ENCODE data around the gene ERBB3. TPM values are rescaled to one million over a fixed set of nuclear protein-coding genes. Genes with fewer than 3 reads are reported as not detected.

Gene ERBB3
- total and polyA plus RNA-seq, 2 of the 8 experiments (the other 6 are each of a cell fraction or from before 2014, with no cell fraction given), result 33.9 to 52.4 TPM

DNA sequence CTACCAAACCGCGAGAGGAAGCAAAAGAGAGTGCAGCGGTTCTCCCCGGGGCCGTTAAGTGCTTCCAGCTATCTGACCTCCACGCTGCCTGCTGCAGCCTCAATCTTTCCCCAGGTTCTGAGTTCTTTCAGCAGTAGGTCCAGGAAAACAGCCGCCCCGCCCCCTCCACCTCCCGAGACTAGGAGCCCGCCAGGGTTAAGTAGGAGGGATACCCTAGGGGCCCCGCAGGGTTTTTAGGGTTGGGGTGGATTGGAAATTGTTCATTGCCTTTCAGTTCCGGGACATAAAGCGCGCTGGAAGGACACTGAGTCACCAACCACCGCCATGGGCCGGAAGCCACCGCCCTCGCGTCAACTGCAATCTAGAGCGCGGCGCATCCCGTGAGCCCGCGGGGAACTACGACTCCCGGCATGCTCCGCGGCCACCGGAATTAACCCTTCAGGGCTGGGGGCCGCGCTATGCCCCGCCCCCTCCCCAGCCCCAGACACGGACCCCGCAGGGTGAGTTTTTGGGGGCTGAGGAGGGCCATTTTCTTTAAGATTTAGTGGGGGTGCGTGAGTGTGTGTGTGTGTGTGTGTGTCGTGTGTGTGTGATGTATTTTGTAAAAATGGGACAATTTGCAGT is 72.3 kb downstream of the ERBB3 start, which contains the start of gene MYL6B (continued):
- TF ChIP-seq, protein P1, sequence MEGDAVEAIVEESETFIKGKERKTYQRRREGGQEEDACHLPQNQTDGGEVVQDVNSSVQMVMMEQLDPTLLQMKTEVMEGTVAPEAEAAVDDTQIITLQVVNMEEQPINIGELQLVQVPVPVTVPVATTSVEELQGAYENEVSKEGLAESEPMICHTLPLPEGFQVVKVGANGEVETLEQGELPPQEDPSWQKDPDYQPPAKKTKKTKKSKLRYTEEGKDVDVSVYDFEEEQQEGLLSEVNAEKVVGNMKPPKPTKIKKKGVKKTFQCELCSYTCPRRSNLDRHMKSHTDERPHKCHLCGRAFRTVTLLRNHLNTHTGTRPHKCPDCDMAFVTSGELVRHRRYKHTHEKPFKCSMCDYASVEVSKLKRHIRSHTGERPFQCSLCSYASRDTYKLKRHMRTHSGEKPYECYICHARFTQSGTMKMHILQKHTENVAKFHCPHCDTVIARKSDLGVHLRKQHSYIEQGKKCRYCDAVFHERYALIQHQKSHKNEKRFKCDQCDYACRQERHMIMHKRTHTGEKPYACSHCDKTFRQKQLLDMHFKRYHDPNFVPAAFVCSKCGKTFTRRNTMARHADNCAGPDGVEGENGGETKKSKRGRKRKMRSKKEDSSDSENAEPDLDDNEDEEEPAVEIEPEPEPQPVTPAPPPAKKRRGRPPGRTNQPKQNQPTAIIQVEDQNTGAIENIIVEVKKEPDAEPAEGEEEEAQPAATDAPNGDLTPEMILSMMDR (IDR thresholded peaks at IDR 0.05; ENCODE audit: control extremely low read depth in 1 of 3, insufficient read depth in 1 of 3, low read depth in 1 of 3, low read length in 3 of 3), result no peak
- no peak for TF ChIP-seq SAP30 (IDR thresholded peaks at IDR 0.05; ENCODE audit: insufficient read depth, insufficient replicate concordance, low read length)
- TF ChIP-seq JUN (IDR thresholded peaks at IDR 0.05; ENCODE audit: low read depth, low read length), result no peak
- TF ChIP-seq TBP (IDR thresholded peaks at IDR 0.05; ENCODE audit: low read depth, low read length), result peak; percentile 71; the same call in 1 of the 2 replicates
- TF ChIP-seq TCF12 (IDR thresholded peaks at IDR 0.05; ENCODE audit: low read depth, low read length), result no peak

Other genes with a start within 250 kb of the ERBB3 start
- 2.6 and 2.7 TPM in 2 replicates for gene MMP19, start 237.2 kb upstream of the ERBB3 start, total RNA-seq (2021; fragmentation: NEBNext Ultra II Directional; extraction: Animal tissue kit (Norgen Biotek cat#: 25700))
- gene MMP19, start 237.2 kb upstream of the ERBB3 start, polyA plus RNA-seq (2011; rRNA removed), result 2.8 and 3.3 TPM in 2 replicates
- gene PYM1, start 152.3 kb upstream of the ERBB3 start, total RNA-seq (2021; fragmentation: NEBNext Ultra II Directional; extraction: Animal tissue kit (Norgen Biotek cat#: 25700)), result 58.5 and 58.9 TPM in 2 replicates
- gene PYM1, start 152.3 kb upstream of the ERBB3 start, polyA plus RNA-seq (2011; rRNA removed), result 37.3 and 38.7 TPM in 2 replicates
- gene DGKA, start 149.0 kb upstream of the ERBB3 start, total RNA-seq (2021; fragmentation: NEBNext Ultra II Directional; extraction: Animal tissue kit (Norgen Biotek cat#: 25700)), result 18.0 and 21.3 TPM in 2 replicates
- 15.9 and 24.4 TPM in 2 replicates for gene DGKA, start 149.0 kb upstream of the ERBB3 start, polyA plus RNA-seq (2011; rRNA removed)
- gene PMEL, start 114.1 kb upstream of the ERBB3 start, total RNA-seq (2021; fragmentation: NEBNext Ultra II Directional; extraction: Animal tissue kit (Norgen Biotek cat#: 25700)), result 120 and 128 TPM in 2 replicates
- 382 and 467 TPM in 2 replicates for gene PMEL, start 114.1 kb upstream of the ERBB3 start, polyA plus RNA-seq (2011; rRNA removed)
- 41.7 and 42.5 TPM in 2 replicates for gene CDK2, start 113.3 kb upstream of the ERBB3 start, total RNA-seq (2021; fragmentation: NEBNext Ultra II Directional; extraction: Animal tissue kit (Norgen Biotek cat#: 25700))
- gene CDK2, start 113.3 kb upstream of the ERBB3 start, polyA plus RNA-seq (2011; rRNA removed), result 39.4 and 41.6 TPM in 2 replicates
- 56.7 and 65.6 TPM in 2 replicates for gene RAB5B, start 106.1 kb upstream of the ERBB3 start, total RNA-seq (2021; fragmentation: NEBNext Ultra II Directional; extraction: Animal tissue kit (Norgen Biotek cat#: 25700))
- gene RAB5B, start 106.1 kb upstream of the ERBB3 start, polyA plus RNA-seq (2011; rRNA removed), result 47.2 and 62.4 TPM in 2 replicates
- 22.5 and 23.1 TPM in 2 replicates for gene SUOX, start 82.9 kb upstream of the ERBB3 start, total RNA-seq (2021; fragmentation: NEBNext Ultra II Directional; extraction: Animal tissue kit (Norgen Biotek cat#: 25700))
- 26.8 and 31.3 TPM in 2 replicates for gene SUOX, start 82.9 kb upstream of the ERBB3 start, polyA plus RNA-seq (2011; rRNA removed)
- gene IKZF4, start 59.1 kb upstream of the ERBB3 start, total RNA-seq (2021; fragmentation: NEBNext Ultra II Directional; extraction: Animal tissue kit (Norgen Biotek cat#: 25700)), result 12.5 and 13.3 TPM in 2 replicates
- 8.0 and 12.9 TPM in 2 replicates for gene IKZF4, start 59.1 kb upstream of the ERBB3 start, polyA plus RNA-seq (2011; rRNA removed)
- 53.4 and 64.3 TPM in 2 replicates for gene RPS26, start 38.2 kb upstream of the ERBB3 start, total RNA-seq (2021; fragmentation: NEBNext Ultra II Directional; extraction: Animal tissue kit (Norgen Biotek cat#: 25700))
- 1,236 and 1,922 TPM in 2 replicates for gene RPS26, start 38.2 kb upstream of the ERBB3 start, polyA plus RNA-seq (2011; rRNA removed)
- 237 and 242 TPM in 2 replicates for gene PA2G4, start 24.4 kb downstream of the ERBB3 start, total RNA-seq (2021; fragmentation: NEBNext Ultra II Directional; extraction: Animal tissue kit (Norgen Biotek cat#: 25700))
- 100 and 159 TPM in 2 replicates for gene PA2G4, start 24.4 kb downstream of the ERBB3 start, polyA plus RNA-seq (2011; rRNA removed)
- 4,440 and 4,619 TPM in 2 replicates for gene RPL41, start 36.5 kb downstream of the ERBB3 start, total RNA-seq (2021; fragmentation: NEBNext Ultra II Directional; extraction: Animal tissue kit (Norgen Biotek cat#: 25700))
- gene RPL41, start 36.5 kb downstream of the ERBB3 start, polyA plus RNA-seq (2011; rRNA removed), result 10,552 and 16,488 TPM in 2 replicates
- gene ZC3H10, start 38.1 kb downstream of the ERBB3 start, total RNA-seq (2021; fragmentation: NEBNext Ultra II Directional; extraction: Animal tissue kit (Norgen Biotek cat#: 25700)), result 11.2 and 12.5 TPM in 2 replicates
- 4.0 and 5.1 TPM in 2 replicates for gene ZC3H10, start 38.1 kb downstream of the ERBB3 start, polyA plus RNA-seq (2011; rRNA removed)
- 85.1 and 86.9 TPM in 2 replicates for gene ESYT1, start 48.1 kb downstream of the ERBB3 start, total RNA-seq (2021; fragmentation: NEBNext Ultra II Directional; extraction: Animal tissue kit (Norgen Biotek cat#: 25700))
- gene ESYT1, start 48.1 kb downstream of the ERBB3 start, polyA plus RNA-seq (2011; rRNA removed), result 165 and 174 TPM in 2 replicates
- 162 and 163 TPM in 2 replicates for gene MYL6B, start 72.4 kb downstream of the ERBB3 start, total RNA-seq (2021; fragmentation: NEBNext Ultra II Directional; extraction: Animal tissue kit (Norgen Biotek cat#: 25700))
- 146 and 202 TPM in 2 replicates for gene MYL6B, start 72.4 kb downstream of the ERBB3 start, polyA plus RNA-seq (2011; rRNA removed)
- 1,130 and 1,137 TPM in 2 replicates for gene MYL6, start 78.2 kb downstream of the ERBB3 start, total RNA-seq (2021; fragmentation: NEBNext Ultra II Directional; extraction: Animal tissue kit (Norgen Biotek cat#: 25700))
- gene MYL6, start 78.2 kb downstream of the ERBB3 start, polyA plus RNA-seq (2011; rRNA removed), result 1,664 and 2,279 TPM in 2 replicates
- gene SMARCC2, start 109.3 kb downstream of the ERBB3 start, total RNA-seq (2021; fragmentation: NEBNext Ultra II Directional; extraction: Animal tissue kit (Norgen Biotek cat#: 25700)), result 66.3 and 78.5 TPM in 2 replicates
- 33.9 and 40.5 TPM in 2 replicates for gene SMARCC2, start 109.3 kb downstream of the ERBB3 start, polyA plus RNA-seq (2011; rRNA removed)
- 55.0 and 55.5 TPM in 2 replicates for gene RNF41, start 141.8 kb downstream of the ERBB3 start, total RNA-seq (2021; fragmentation: NEBNext Ultra II Directional; extraction: Animal tissue kit (Norgen Biotek cat#: 25700))
- 98.6 and 127 TPM in 2 replicates for gene RNF41, start 141.8 kb downstream of the ERBB3 start, polyA plus RNA-seq (2011; rRNA removed)
- 56.1 and 58.1 TPM in 2 replicates for gene NABP2, start 144.2 kb downstream of the ERBB3 start, total RNA-seq (2021; fragmentation: NEBNext Ultra II Directional; extraction: Animal tissue kit (Norgen Biotek cat#: 25700))
- gene NABP2, start 144.2 kb downstream of the ERBB3 start, polyA plus RNA-seq (2011; rRNA removed), result 59.8 and 67.5 TPM in 2 replicates
- gene SLC39A5, start 149.9 kb downstream of the ERBB3 start, total RNA-seq (2021; fragmentation: NEBNext Ultra II Directional; extraction: Animal tissue kit (Norgen Biotek cat#: 25700)), result 0.25 TPM in 1 of 2 replicates, not detected in the other
- 0.27 and 0.75 TPM in 2 replicates for gene SLC39A5, start 149.9 kb downstream of the ERBB3 start, polyA plus RNA-seq (2011; rRNA removed)
- 34.1 and 36.3 TPM in 2 replicates for gene ANKRD52, start 178.2 kb downstream of the ERBB3 start, total RNA-seq (2021; fragmentation: NEBNext Ultra II Directional; extraction: Animal tissue kit (Norgen Biotek cat#: 25700))
- 14.0 and 20.7 TPM in 2 replicates for gene ANKRD52, start 178.2 kb downstream of the ERBB3 start, polyA plus RNA-seq (2011; rRNA removed)
- 21.8 and 22.8 TPM in 2 replicates for gene COQ10A, start 186.8 kb downstream of the ERBB3 start, total RNA-seq (2021; fragmentation: NEBNext Ultra II Directional; extraction: Animal tissue kit (Norgen Biotek cat#: 25700))
- gene COQ10A, start 186.8 kb downstream of the ERBB3 start, polyA plus RNA-seq (2011; rRNA removed), result 39.5 and 42.9 TPM in 2 replicates
- 238 and 243 TPM in 2 replicates for gene CS, start 220.2 kb downstream of the ERBB3 start, total RNA-seq (2021; fragmentation: NEBNext Ultra II Directional; extraction: Animal tissue kit (Norgen Biotek cat#: 25700))
- gene CS, start 220.2 kb downstream of the ERBB3 start, polyA plus RNA-seq (2011; rRNA removed), result 82.4 and 96.6 TPM in 2 replicates
- gene CNPY2, start 235.8 kb downstream of the ERBB3 start, total RNA-seq (2021; fragmentation: NEBNext Ultra II Directional; extraction: Animal tissue kit (Norgen Biotek cat#: 25700)), result 195 and 203 TPM in 2 replicates
- gene CNPY2, start 235.8 kb downstream of the ERBB3 start, polyA plus RNA-seq (2011; rRNA removed), result 222 and 281 TPM in 2 replicates

Data from H1 (cell line).